Gastroesophageal sphincter (tissue), 4 donors: ENCODE measurements around the gene NPAS1. TPM values are rescaled to one million over a fixed set of nuclear protein-coding genes. Genes with fewer than 3 reads are reported as not detected.

Experiments used
- ATAC-seq: fragments of 150-250 bp; one replicate; pipeline ENCODE4 v1.9.1; 2016; ENCODE audit warnings: mild to moderate bottlenecking, moderate library complexity
- H3K27ac ChIP-seq, 4 donors: fragments of 200-600 bp; sonication (generic) in 3 of 4; 1 replicate in 3 of 4; 2 replicates in 1 of 4; pipeline ENCODE4 v1.5.1; 2016 to 2019
- H3K27me3 ChIP-seq: fragments of 200-600 bp; sonication (generic); one replicate; pipeline ENCODE4 v1.5.1; 2019
- H3K36me3 ChIP-seq, 2 donors: fragments of 200-600 bp; sonication (generic); one replicate each; pipeline ENCODE4 v1.5.1; 2019; ENCODE audit warnings: control low read depth in 1 of 2
- H3K4me1 ChIP-seq, 3 donors: fragments of 200-600 bp; sonication (generic); 1 replicate in 2 of 3; 2 replicates in 1 of 3; pipeline ENCODE4 v1.5.1; 2016 to 2019; ENCODE audit warnings: control low read depth in 2 of 3
- H3K4me3 ChIP-seq, 2 donors: fragments of 200-600 bp; sonication (generic); one replicate each; pipeline ENCODE4 v1.5.1; 2019; ENCODE audit warnings: mild to moderate bottlenecking in 1 of 2, moderate library complexity in 1 of 2
- H3K9me3 ChIP-seq, 3 donors: fragments of 200-600 bp; sonication (generic); one replicate each; pipeline ENCODE4 v1.5.1; 2017 to 2019; ENCODE audit warnings: control low read depth in 2 of 3
- CTCF ChIP-seq, 4 experiments: fragments of 200-600 bp in 2 of 4; fragments of 450-650 bp in 2 of 4; sonication (generic) in 1 of 4; IDR thresholded peaks; one replicate each; pipeline ENCODE4 v1.5.1; 2017 to 2019; ENCODE audit warnings: antibody characterized with exemption in 4 of 4, mild to moderate bottlenecking in 2 of 4, moderate library complexity in 2 of 4
- EP300 ChIP-seq: sonication (generic); formaldehyde crosslinking; IDR thresholded peaks from one replicate; pipeline ENCODE4 v1.6.1; 2017; ENCODE audit warnings: antibody characterized with exemption, mild to moderate bottlenecking
- POLR2A ChIP-seq, 2 donors: fragments of 450-650 bp; IDR thresholded peaks; one replicate each; pipeline ENCODE4 v1.6.1; 2017; ENCODE audit warnings: antibody characterized with exemption in 2 of 2, mild to moderate bottlenecking in 2 of 2, moderate library complexity in 1 of 2
- POLR2AphosphoS5 ChIP-seq: sonication (generic); formaldehyde crosslinking; IDR thresholded peaks from one replicate; pipeline ENCODE4 v1.6.1; 2017; ENCODE audit warnings: antibody characterized with exemption
- WGBS, 2 donors: methylation state at CpG; one replicate each; pipeline ENCODE4 v1.1.5; 2018; ENCODE audit warnings: low coverage in 1 of 2; 5-methylcytosine and 5-hydroxymethylcytosine counted together
- total RNA-seq, 4 donors: library from RNA; depleted of rRNA; stranded (reverse); fragments of >200 nt; gene quantifications; one replicate each; pipeline ENCODE4 v1.1.0, GENCODE V29; 2016

NPAS1 gene
- total RNA-seq, 4 donors from 2014 or later: 0.85 TPM; not detected in 3

- TF ChIP-seq POLR2A (IDR thresholded peaks at IDR 0.05) (no peak), EP300 (no peak), POLR2AphosphoS5 (no peak), CTCF (IDR thresholded peaks at IDR 0.05) (no peak)
These were observed 2.0 kb downstream of the NPAS1 start for GRCh38 chr19:47021536-47022139.

GRCh38 chr19:47022140-47022536 lies 2.5 kb downstream of the NPAS1 start:
- no peak for ATAC-seq
- 10% methylated on average over 4 of the region's 14 CpGs; no CpG with 5 or more reads in 1 of the 2 donors for WGBS, 2 donors
- H3K27ac ChIP-seq: no peak overlapping the region
- no peak for TF ChIP-seq CTCF (IDR thresholded peaks at IDR 0.05)
- TF ChIP-seq POLR2A (IDR thresholded peaks at IDR 0.05): no peak
- TF ChIP-seq EP300: no peak
- no peak for TF ChIP-seq POLR2AphosphoS5
- H3K4me3 ChIP-seq: no peak overlapping the region
- no peaks in the 10 kb centered on the region for H3K36me3 ChIP-seq
- H3K4me1 ChIP-seq: peaks cover 0 to 38% (median 23%) of the 10 kb centered on the region in 3 donors
- peaks cover 85% of the 10 kb centered on the region for H3K27me3 ChIP-seq
- H3K9me3 ChIP-seq: no peaks in the 10 kb centered on the region

More at GRCh38 chr19:47021536-47022139, 2.0 kb downstream of the NPAS1 start:
- no peaks in the 10 kb centered on the region for H3K9me3 ChIP-seq
- 15% methylated on average over 4 of the region's 50 CpGs; no CpG with 5 or more reads in 1 of the 2 donors for WGBS, 2 donors
- ATAC-seq: no peak
- no peaks in the 10 kb centered on the region for H3K36me3 ChIP-seq
- no peak overlapping the region for H3K27ac ChIP-seq
- H3K4me3 ChIP-seq: peak overlapping the region in 1 of 2 donors; percentile 36
- H3K27me3 ChIP-seq: peaks cover 80% of the 10 kb centered on the region
- H3K4me1 ChIP-seq: peaks cover 0 to 38% (median 23%) of the 10 kb centered on the region in 3 donors

- WGBS, 2 donors: 7 to 40% methylated on average over 2 to 18 of the region's 33 CpGs
- H3K27me3 ChIP-seq: peaks cover 89% of the 10 kb centered on the region
- no peaks in the 10 kb centered on the region for H3K36me3 ChIP-seq
- no peak overlapping the region for H3K27ac ChIP-seq
- no peak overlapping the region for H3K4me3 ChIP-seq
- TF ChIP-seq EP300 (no peak), CTCF (IDR thresholded peaks at IDR 0.05) (no peak), POLR2AphosphoS5 (no peak), POLR2A (IDR thresholded peaks at IDR 0.05) (no peak)
- H3K9me3 ChIP-seq: no peaks in the 10 kb centered on the region
- ATAC-seq: no peak
- H3K4me1 ChIP-seq: peaks cover 0 to 38% (median 23%) of the 10 kb centered on the region in 3 donors
These were observed 3.2 kb downstream of the NPAS1 start for GRCh38 chr19:47022541-47023447.

GRCh38 chr19:47023448-47023794 lies 3.8 kb downstream of the NPAS1 start:
- Histone ChIP-seq H3K9me3 (no peaks in the 10 kb centered on the region), H3K27me3 (peaks cover 95% of the 10 kb centered on the region), H3K36me3 (no peaks in the 10 kb centered on the region), H3K4me1 (peaks cover 0 to 38% (median 23%) of the 10 kb centered on the region in 3 donors), H3K4me3 (no peak overlapping the region), H3K27ac (no peak overlapping the region)
- WGBS, 2 donors: 20 to 54% methylated on average over 2 to 4 of the region's 7 CpGs
- ATAC-seq: no peak
- TF ChIP-seq POLR2AphosphoS5 (no peak), POLR2A (IDR thresholded peaks at IDR 0.05) (no peak), EP300 (no peak), CTCF (IDR thresholded peaks at IDR 0.05) (no peak)
